GM12878 (cell line): Measurements from ENCODE around the gene BIN1. TPM values are rescaled to one million over a fixed set of nuclear protein-coding genes. Genes with fewer than 3 reads are reported as not detected.

Source experiments
- ATAC-seq: fragments of 200-7000 bp; cut with Tn5 transposase; 3 replicates; pipeline ENCODE4 v1.9.1; 2020; ENCODE audit warnings: mild to moderate bottlenecking, moderate library complexity
- BruUV-seq: library from RNA; stranded (reverse); fragments of 400-500 nt; replicated peaks from 2 replicates; lab custom pipeline; 2021; lab: Mats Ljungman, UMichigan
- CTCF ChIA-PET: fragments of 300-600 bp; sonication (Branson Sonifier 250); formaldehyde crosslinking; extraction: SDS; loops from one replicate; lab custom pipeline; 2021; ENCODE audit warnings: inconsistent platforms; lab: Yijun Ruan, JAX
- POLR2A ChIA-PET: fragments of 350-600 bp; formaldehyde crosslinking; extraction: SDS; loops from one replicate; lab custom pipeline; 2021; ENCODE audit warnings: inconsistent platforms; lab: Charles Lee
- RAD21 ChIA-PET: fragments of 300-600 bp; sonication (Branson Sonifier 250); formaldehyde crosslinking; loops from one replicate; lab custom pipeline; 2023; ENCODE audit warnings: antibody characterized with exemption; ENCODE audit not compliant: unreplicated experiment; lab: Charles Lee
- SMC1A ChIA-PET: fragments of 300-600 bp; sonication (Branson Sonifier 250); formaldehyde crosslinking; loops from one replicate; lab custom pipeline; 2023; ENCODE audit not compliant: unreplicated experiment, uncharacterized antibody; lab: Charles Lee
- DNase-seq: peaks from one replicate; pipeline ENCODE4 v3.0.0-alpha.2; 2011; ENCODE audit warnings: low read depth, low spot score
- FAIRE-seq: peaks from 3 replicates; lab custom pipeline; 2011; peaks lifted over from hg19 to GRCh38; lab: Jason Lieb, UNC
- H2AFZ ChIP-seq: 2 replicates; pipeline ENCODE4 v1.6.0; 2011; ENCODE audit warnings: low read depth, low read length, control low read depth; ENCODE audit not compliant: control insufficient read depth
- H3K27ac ChIP-seq: 2 replicates; pipeline ENCODE4 v1.5.1; 2011; ENCODE audit warnings: control low read depth; ENCODE audit not compliant: control insufficient read depth, insufficient read depth
- H3K27me3 ChIP-seq, 2 experiments: replicated peaks in 1 of 2; 2 replicates each; pipeline versions ENCODE4 v1.6.0 to v1.6.1; 2011; ENCODE audit warnings: low read length in 1 of 2; ENCODE audit not compliant: control insufficient read depth in 2 of 2, insufficient read depth in 2 of 2
- H3K36me3 ChIP-seq, 2 experiments: 2 replicates each; pipeline ENCODE4 v1.5.1; 2011; ENCODE audit warnings: low read length in 1 of 2; ENCODE audit not compliant: control insufficient read depth in 2 of 2, insufficient read depth in 2 of 2
- H3K4me1 ChIP-seq: 2 replicates; pipeline ENCODE4 v1.6.1; 2011; ENCODE audit warnings: mild to moderate bottlenecking, low read length, moderate library complexity, mixed read lengths; ENCODE audit not compliant: control insufficient read depth, insufficient read depth
- H3K4me2 ChIP-seq: 2 replicates; pipeline ENCODE4 v1.6.0; 2011; ENCODE audit warnings: control low read depth; ENCODE audit not compliant: control insufficient read depth, insufficient read depth
- H3K4me3 ChIP-seq: fragments of 200-600 bp; sonication (generic); 2 replicates; pipeline ENCODE4 v1.5.1; 2016
- H3K79me2 ChIP-seq: 2 replicates; pipeline ENCODE4 v1.6.0; 2011; ENCODE audit warnings: low read length; ENCODE audit not compliant: control insufficient read depth, insufficient read depth
- H3K9ac ChIP-seq: 2 replicates; pipeline ENCODE4 v1.8.0; 2011; ENCODE audit warnings: low read length, control low read depth, mixed read lengths; ENCODE audit not compliant: control insufficient read depth, insufficient read depth
- H3K9me3 ChIP-seq: replicated peaks from 3 replicates; pipeline ENCODE4 v1.5.1; 2011; ENCODE audit warnings: mild to moderate bottlenecking, low read length; ENCODE audit not compliant: control insufficient read depth, insufficient read depth
- H4K20me1 ChIP-seq: 2 replicates; pipeline ENCODE4 v1.6.0; 2011; ENCODE audit not compliant: control insufficient read depth, insufficient read depth
- ATF7 ChIP-seq: fragments of 450-650 bp; IDR thresholded peaks from 2 replicates; pipeline ENCODE4 v1.6.1; 2016; ENCODE audit warnings: low read depth, mild to moderate bottlenecking
- CHD4 ChIP-seq: fragments of 200-600 bp; sonication (generic); IDR thresholded peaks from 2 replicates; pipeline ENCODE4 v1.6.1; 2016; ENCODE audit warnings: mild to moderate bottlenecking
- NR2C1 ChIP-seq: fragments of 450-650 bp; IDR thresholded peaks from 2 replicates; pipeline ENCODE4 v1.6.1; 2017; ENCODE audit warnings: antibody characterized with exemption, mild to moderate bottlenecking, moderate library complexity
- NRF1 ChIP-seq: conservative IDR thresholded peaks from 2 replicates; pipeline ENCODE4 v1.6.1; 2011; ENCODE audit warnings: mild to moderate bottlenecking, low read depth, low read length, improper control_type of control experiment
- WGBS: methylation state at CpG from one replicate; pipeline ENCODE4 v1.1.6; 2016; ENCODE audit warnings: low lambda C conversion rate; ENCODE audit not compliant: insufficient replicate concordance, insufficient coverage; ENCODE audit errors: missing lambda C conversion rate; 5-methylcytosine and 5-hydroxymethylcytosine counted together
- in situ Hi-C: fragments of 300-500 bp; cut with MboI; formaldehyde crosslinking; loops from 9 replicates; pipeline ENCODE4 v1.14.3; 2018; ENCODE audit warnings: mixed read lengths
- intact Hi-C: fragments of 100-400 bp; cut with micrococcal nuclease; formaldehyde crosslinking; loops from one replicate; pipeline ENCODE4 v1.14.2; 2022; ENCODE audit not compliant: unreplicated experiment
- polyA plus RNA-seq, 11 experiments: library from polyadenylated mRNA; depleted of rRNA in 4 of 11; unstranded in 6 of 11; stranded (reverse) in 5 of 11; fragments of >200 nt; fragmentation: Nextera tagmentation in 4 of 11; fragmentation: Illumina TruSeq in 1 of 11; extraction: Ambion mirVana in 4 of 11; extraction: Trizol in 1 of 11; gene quantifications; 1 replicate in 1 of 11; 2 replicates in 10 of 11; pipeline versions ENCODE4 v1.2.1 to v1.2.3, GENCODE V29; 2011 to 2016; ENCODE audit warnings: inconsistent platforms in 2 of 11, missing spikeins in 2 of 11, low read depth in 1 of 11
- total RNA-seq, 4 experiments: library from RNA; depleted of rRNA in 3 of 4; stranded (reverse); fragments of >200 nt in 3 of 4; fragmentation: Illumina TruSeq in 1 of 4; extraction: Trizol in 1 of 4; gene quantifications; 2 replicates each; pipeline versions ENCODE4 v1.2.1 to v1.2.3, GENCODE V29; 2013 to 2021
- TF ChIP-seq, protein P1 (sequence below), 3 experiments: IDR thresholded peaks in 2 of 3; conservative IDR thresholded peaks in 1 of 3; 2 replicates each; pipeline ENCODE4 v1.5.1; 2011; ENCODE audit warnings: low read depth in 3 of 3, low read length in 3 of 3, mild to moderate bottlenecking in 3 of 3, control low read depth in 2 of 3, moderate library complexity in 2 of 3, inconsistent platforms in 1 of 3, mixed read lengths in 1 of 3; ENCODE audit not compliant: control insufficient read depth in 2 of 3, insufficient read depth in 1 of 3; ENCODE audit errors: extremely low read depth in 1 of 3
- TF ChIP-seq, protein P2 (sequence below): fragments of 450-650 bp; IDR thresholded peaks from 2 replicates; pipeline ENCODE4 v1.6.1; 2017; ENCODE audit warnings: mild to moderate bottlenecking, moderate library complexity

Gene BIN1
- total and polyA plus RNA-seq, 10 of the 15 experiments (the other 5 are each of a cell fraction or from before 2014, with no cell fraction given) = 0.32 to 21.3 (median 11.2) TPM

GRCh38 chr2:127020536-127020935 is 86.4 kb downstream of the BIN1 start:
- no TSS peak for BruUV-seq
- no peak overlapping the region for H3K9ac ChIP-seq
- TF ChIP-seq ATF7 (no peak), NRF1 (no peak), CHD4 (no peak), NR2C1 (no peak)
- TF ChIP-seq, protein P1, sequence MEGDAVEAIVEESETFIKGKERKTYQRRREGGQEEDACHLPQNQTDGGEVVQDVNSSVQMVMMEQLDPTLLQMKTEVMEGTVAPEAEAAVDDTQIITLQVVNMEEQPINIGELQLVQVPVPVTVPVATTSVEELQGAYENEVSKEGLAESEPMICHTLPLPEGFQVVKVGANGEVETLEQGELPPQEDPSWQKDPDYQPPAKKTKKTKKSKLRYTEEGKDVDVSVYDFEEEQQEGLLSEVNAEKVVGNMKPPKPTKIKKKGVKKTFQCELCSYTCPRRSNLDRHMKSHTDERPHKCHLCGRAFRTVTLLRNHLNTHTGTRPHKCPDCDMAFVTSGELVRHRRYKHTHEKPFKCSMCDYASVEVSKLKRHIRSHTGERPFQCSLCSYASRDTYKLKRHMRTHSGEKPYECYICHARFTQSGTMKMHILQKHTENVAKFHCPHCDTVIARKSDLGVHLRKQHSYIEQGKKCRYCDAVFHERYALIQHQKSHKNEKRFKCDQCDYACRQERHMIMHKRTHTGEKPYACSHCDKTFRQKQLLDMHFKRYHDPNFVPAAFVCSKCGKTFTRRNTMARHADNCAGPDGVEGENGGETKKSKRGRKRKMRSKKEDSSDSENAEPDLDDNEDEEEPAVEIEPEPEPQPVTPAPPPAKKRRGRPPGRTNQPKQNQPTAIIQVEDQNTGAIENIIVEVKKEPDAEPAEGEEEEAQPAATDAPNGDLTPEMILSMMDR (IDR thresholded peaks at IDR 0.05 in 2 of 3, conservative IDR thresholded peaks at IDR 0.05 in 1 of 3; ENCODE audit: control insufficient read depth in 2 of 3, extremely low read depth in 1 of 3, insufficient read depth in 1 of 3, low read depth in 3 of 3, low read length in 3 of 3) = no peak
- TF ChIP-seq, protein P2, sequence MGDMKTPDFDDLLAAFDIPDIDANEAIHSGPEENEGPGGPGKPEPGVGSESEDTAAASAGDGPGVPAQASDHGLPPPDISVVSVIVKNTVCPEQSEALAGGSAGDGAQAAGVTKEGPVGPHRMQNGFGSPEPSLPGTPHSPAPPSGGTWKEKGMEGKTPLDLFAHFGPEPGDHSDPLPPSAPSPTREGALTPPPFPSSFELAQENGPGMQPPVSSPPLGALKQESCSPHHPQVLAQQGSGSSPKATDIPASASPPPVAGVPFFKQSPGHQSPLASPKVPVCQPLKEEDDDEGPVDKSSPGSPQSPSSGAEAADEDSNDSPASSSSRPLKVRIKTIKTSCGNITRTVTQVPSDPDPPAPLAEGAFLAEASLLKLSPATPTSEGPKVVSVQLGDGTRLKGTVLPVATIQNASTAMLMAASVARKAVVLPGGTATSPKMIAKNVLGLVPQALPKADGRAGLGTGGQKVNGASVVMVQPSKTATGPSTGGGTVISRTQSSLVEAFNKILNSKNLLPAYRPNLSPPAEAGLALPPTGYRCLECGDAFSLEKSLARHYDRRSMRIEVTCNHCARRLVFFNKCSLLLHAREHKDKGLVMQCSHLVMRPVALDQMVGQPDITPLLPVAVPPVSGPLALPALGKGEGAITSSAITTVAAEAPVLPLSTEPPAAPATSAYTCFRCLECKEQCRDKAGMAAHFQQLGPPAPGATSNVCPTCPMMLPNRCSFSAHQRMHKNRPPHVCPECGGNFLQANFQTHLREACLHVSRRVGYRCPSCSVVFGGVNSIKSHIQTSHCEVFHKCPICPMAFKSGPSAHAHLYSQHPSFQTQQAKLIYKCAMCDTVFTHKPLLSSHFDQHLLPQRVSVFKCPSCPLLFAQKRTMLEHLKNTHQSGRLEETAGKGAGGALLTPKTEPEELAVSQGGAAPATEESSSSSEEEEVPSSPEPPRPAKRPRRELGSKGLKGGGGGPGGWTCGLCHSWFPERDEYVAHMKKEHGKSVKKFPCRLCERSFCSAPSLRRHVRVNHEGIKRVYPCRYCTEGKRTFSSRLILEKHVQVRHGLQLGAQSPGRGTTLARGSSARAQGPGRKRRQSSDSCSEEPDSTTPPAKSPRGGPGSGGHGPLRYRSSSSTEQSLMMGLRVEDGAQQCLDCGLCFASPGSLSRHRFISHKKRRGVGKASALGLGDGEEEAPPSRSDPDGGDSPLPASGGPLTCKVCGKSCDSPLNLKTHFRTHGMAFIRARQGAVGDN = no peak
- H3K4me2 ChIP-seq = no peak overlapping the region
- no peak overlapping the region for H2AFZ ChIP-seq
- FAIRE-seq (no peak), ATAC-seq (no peak), DNase-seq (no peak)
- ChIA-PET POLR2A (no interaction called here), SMC1A (no interaction called here), RAD21 (no interaction called here), CTCF (interaction anchor here (0.9 to 1.5 kb wide), 3 partner anchors 9 to 49 kb away, joined by 3 to 5 read pairs (median 4); no protein-coding TSS in a partner anchor)
- no peak overlapping the region for H3K4me3 ChIP-seq
- H3K27ac ChIP-seq = no peak overlapping the region
- no peaks in the 10 kb centered on the region for H3K79me2 ChIP-seq
- intact Hi-C loops (no loop called here), in situ Hi-C loops (no loop called here)
- H3K27me3 ChIP-seq = peaks cover 0 to 4% of the 10 kb centered on the region in 2 experiments; a peak in 3 of 4 replicates
- no peaks in the 10 kb centered on the region for H4K20me1 ChIP-seq
- WGBS = 40% methylated on average over 3 of the region's 3 CpGs
- no peaks in the 10 kb centered on the region for H3K4me1 ChIP-seq
- no peaks in the 10 kb centered on the region for H3K36me3 ChIP-seq
- H3K9me3 ChIP-seq = no peaks in the 10 kb centered on the region; the same call in 1 of the 3 replicates
